Left ventricle myocardium inferior (tissue), 1 donor: ENCODE results near the gene RALGPS1. TPM values are rescaled to one million over a fixed set of nuclear protein-coding genes. Genes with fewer than 3 reads are reported as not detected.

ENCODE experiments used
- DNase-seq: peaks from one replicate; pipeline ENCODE4 v3.0.0-alpha.2; 2020
- H3K27ac ChIP-seq: fragments of 200-600 bp; replicated peaks from 2 replicates; pipeline ENCODE4 v1.8.0; 2021
- H3K27me3 ChIP-seq: fragments of 200-600 bp; 2 replicates; pipeline ENCODE4 v1.8.0; 2021; ENCODE audit warnings: low read depth
- H3K36me3 ChIP-seq: fragments of 200-600 bp; 2 replicates; pipeline ENCODE4 v1.8.0; 2021
- H3K4me1 ChIP-seq: fragments of 200-600 bp; 2 replicates; pipeline ENCODE4 v1.8.0; 2021
- H3K4me3 ChIP-seq: fragments of 200-600 bp; 2 replicates; pipeline ENCODE4 v1.8.0; 2021; ENCODE audit warnings: mild to moderate bottlenecking, moderate library complexity
- H3K9me3 ChIP-seq: fragments of 200-600 bp; replicated peaks from 2 replicates; pipeline ENCODE4 v1.8.0; 2021
- intact Hi-C: fragments of 100-400 bp; cut with micrococcal nuclease; formaldehyde crosslinking; loops from one replicate; pipeline ENCODE4 v1.11.0; 2022
- total RNA-seq: library from RNA; stranded (reverse); fragmentation: NEBNext Ultra II Directional; extraction: Animal tissue kit (Norgen Biotek cat#: 25700); gene quantifications from one replicate; pipeline ENCODE4 v1.2.1, GENCODE V29; 2021
- TF ChIP-seq, protein P1 (sequence below): fragments of 200-600 bp; IDR thresholded peaks from 2 replicates; pipeline ENCODE4 v1.8.0; 2021; ENCODE audit warnings: antibody characterized with exemption, mild to moderate bottlenecking, borderline replicate concordance
- donor health status: DM: no; HTN: yes; CAD: no; lungs with severe emphysema.

The RALGPS1 gene
- total RNA-seq, 1 donor from 2014 or later, result 18.9 TPM

GRCh38 chr9:127055745-127056402 lies 141.3 kb downstream of the RALGPS1 start:
- H3K36me3 ChIP-seq, result no peaks in the 10 kb centered on the region
- H3K4me3 ChIP-seq, result no peak overlapping the region
- intact Hi-C loops, result no loop called here
- H3K9me3 ChIP-seq, result no peaks in the 10 kb centered on the region
- peak overlapping the region; percentile 76 for H3K27ac ChIP-seq
- DNase-seq, result no peak
- no peaks in the 10 kb centered on the region for H3K27me3 ChIP-seq
- TF ChIP-seq, protein P1, sequence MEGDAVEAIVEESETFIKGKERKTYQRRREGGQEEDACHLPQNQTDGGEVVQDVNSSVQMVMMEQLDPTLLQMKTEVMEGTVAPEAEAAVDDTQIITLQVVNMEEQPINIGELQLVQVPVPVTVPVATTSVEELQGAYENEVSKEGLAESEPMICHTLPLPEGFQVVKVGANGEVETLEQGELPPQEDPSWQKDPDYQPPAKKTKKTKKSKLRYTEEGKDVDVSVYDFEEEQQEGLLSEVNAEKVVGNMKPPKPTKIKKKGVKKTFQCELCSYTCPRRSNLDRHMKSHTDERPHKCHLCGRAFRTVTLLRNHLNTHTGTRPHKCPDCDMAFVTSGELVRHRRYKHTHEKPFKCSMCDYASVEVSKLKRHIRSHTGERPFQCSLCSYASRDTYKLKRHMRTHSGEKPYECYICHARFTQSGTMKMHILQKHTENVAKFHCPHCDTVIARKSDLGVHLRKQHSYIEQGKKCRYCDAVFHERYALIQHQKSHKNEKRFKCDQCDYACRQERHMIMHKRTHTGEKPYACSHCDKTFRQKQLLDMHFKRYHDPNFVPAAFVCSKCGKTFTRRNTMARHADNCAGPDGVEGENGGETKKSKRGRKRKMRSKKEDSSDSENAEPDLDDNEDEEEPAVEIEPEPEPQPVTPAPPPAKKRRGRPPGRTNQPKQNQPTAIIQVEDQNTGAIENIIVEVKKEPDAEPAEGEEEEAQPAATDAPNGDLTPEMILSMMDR, result no peak
- peaks cover 98% of the 10 kb centered on the region for H3K4me1 ChIP-seq

DNA sequence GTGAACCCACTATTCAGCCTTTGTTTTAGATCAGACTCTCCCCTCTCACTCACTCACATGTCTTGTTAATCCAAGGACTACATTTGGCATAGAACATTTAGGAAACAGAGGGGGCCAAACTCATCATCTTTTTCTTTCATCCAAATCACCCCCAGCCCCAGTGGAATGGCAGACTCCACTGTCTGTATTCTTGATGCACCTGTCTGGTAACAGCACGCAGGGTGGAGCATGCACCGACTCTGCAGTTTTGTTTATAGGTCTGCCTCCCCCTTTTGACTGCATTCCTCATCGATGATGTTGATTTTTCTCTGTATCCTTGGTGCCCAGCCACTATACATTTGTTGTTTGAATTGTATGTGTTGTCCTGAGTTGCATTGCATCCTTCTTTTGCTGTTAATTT lies 141.9 kb downstream of the RALGPS1 start:
- intact Hi-C loops, result no loop called here
- Histone ChIP-seq H3K36me3 (no peaks in the 10 kb centered on the region), H3K27me3 (no peaks in the 10 kb centered on the region), H3K4me1 (peaks cover 95% of the 10 kb centered on the region), H3K27ac (peak overlapping the region; percentile 76), H3K4me3 (no peak overlapping the region), H3K9me3 (no peaks in the 10 kb centered on the region)
- no peak for DNase-seq
- TF ChIP-seq, protein P1, result no peak

GRCh38 chr9:127058011-127058644 lies 143.5 kb downstream of the RALGPS1 start:
- TF ChIP-seq, protein P1, result no peak
- H3K27ac ChIP-seq, result peak overlapping the region; percentile 76
- H3K4me3 ChIP-seq, result no peak overlapping the region
- DNase-seq, result peak; percentile 33
- H3K36me3 ChIP-seq, result no peaks in the 10 kb centered on the region
- H3K4me1 ChIP-seq, result peaks cover 79% of the 10 kb centered on the region
- no peaks in the 10 kb centered on the region for H3K9me3 ChIP-seq
- H3K27me3 ChIP-seq, result no peaks in the 10 kb centered on the region
- intact Hi-C loops, result no loop called here

- no peak for DNase-seq
- H3K27me3 ChIP-seq, result no peaks in the 10 kb centered on the region
- H3K36me3 ChIP-seq, result no peaks in the 10 kb centered on the region
- no peaks in the 10 kb centered on the region for H3K9me3 ChIP-seq
- H3K4me3 ChIP-seq, result no peak overlapping the region
- H3K27ac ChIP-seq, result peak overlapping the region; percentile 76
- TF ChIP-seq, protein P1, result no peak
- H3K4me1 ChIP-seq, result peaks cover 74% of the 10 kb centered on the region
- intact Hi-C loops, result no loop called here
Observed at GRCh38 chr9:127058645-127059021, 144.1 kb downstream of the RALGPS1 start.

GRCh38 chr9:127059030-127059429 lies 144.4 kb downstream of the RALGPS1 start:
- no peaks in the 10 kb centered on the region for H3K27me3 ChIP-seq
- H3K4me1 ChIP-seq, result peaks cover 71% of the 10 kb centered on the region
- H3K4me3 ChIP-seq, result no peak overlapping the region
- TF ChIP-seq, protein P1, result no peak
- peak overlapping the region; percentile 76 for H3K27ac ChIP-seq
- intact Hi-C loops, result no loop called here
- H3K9me3 ChIP-seq, result no peaks in the 10 kb centered on the region
- H3K36me3 ChIP-seq, result no peaks in the 10 kb centered on the region
- no peak for DNase-seq
